Fibroblast of mammary gland (primary cell): ENCODE results near the gene GPRIN3.
A peak's percentile ranks its signal among the peaks of the same experiment; 100 is the strongest.

Source experiments
- DNase-seq: peaks from one replicate; pipeline ENCODE4 v3.0.0-alpha.2; 2010; ENCODE audit warnings: low read depth
- H3K4me3 ChIP-seq: 2 replicates; pipeline ENCODE4 v1.5.1; 2011; ENCODE audit warnings: low read depth, mild to moderate bottlenecking, low read length, moderate library complexity; ENCODE audit not compliant: control insufficient read depth
- TF ChIP-seq, protein P1 (sequence below): conservative IDR thresholded peaks from 2 replicates; pipeline ENCODE4 v1.5.1; 2011; ENCODE audit warnings: low read depth, low read length, inconsistent platforms; ENCODE audit not compliant: control insufficient read depth, insufficient read depth

GPRIN3 gene

GRCh38 chr4:89242216-89242615, 65.4 kb downstream of the GPRIN3 start:
- TF ChIP-seq, protein P1, sequence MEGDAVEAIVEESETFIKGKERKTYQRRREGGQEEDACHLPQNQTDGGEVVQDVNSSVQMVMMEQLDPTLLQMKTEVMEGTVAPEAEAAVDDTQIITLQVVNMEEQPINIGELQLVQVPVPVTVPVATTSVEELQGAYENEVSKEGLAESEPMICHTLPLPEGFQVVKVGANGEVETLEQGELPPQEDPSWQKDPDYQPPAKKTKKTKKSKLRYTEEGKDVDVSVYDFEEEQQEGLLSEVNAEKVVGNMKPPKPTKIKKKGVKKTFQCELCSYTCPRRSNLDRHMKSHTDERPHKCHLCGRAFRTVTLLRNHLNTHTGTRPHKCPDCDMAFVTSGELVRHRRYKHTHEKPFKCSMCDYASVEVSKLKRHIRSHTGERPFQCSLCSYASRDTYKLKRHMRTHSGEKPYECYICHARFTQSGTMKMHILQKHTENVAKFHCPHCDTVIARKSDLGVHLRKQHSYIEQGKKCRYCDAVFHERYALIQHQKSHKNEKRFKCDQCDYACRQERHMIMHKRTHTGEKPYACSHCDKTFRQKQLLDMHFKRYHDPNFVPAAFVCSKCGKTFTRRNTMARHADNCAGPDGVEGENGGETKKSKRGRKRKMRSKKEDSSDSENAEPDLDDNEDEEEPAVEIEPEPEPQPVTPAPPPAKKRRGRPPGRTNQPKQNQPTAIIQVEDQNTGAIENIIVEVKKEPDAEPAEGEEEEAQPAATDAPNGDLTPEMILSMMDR, result no peak
- DNase-seq, result no peak
- no peak overlapping the region for H3K4me3 ChIP-seq

- TF ChIP-seq, protein P1, result no peak
- no peak overlapping the region for H3K4me3 ChIP-seq
- no peak for DNase-seq
Observed at GRCh38 chr4:89230271-89230670, 77.3 kb downstream of the GPRIN3 start.

DNA sequence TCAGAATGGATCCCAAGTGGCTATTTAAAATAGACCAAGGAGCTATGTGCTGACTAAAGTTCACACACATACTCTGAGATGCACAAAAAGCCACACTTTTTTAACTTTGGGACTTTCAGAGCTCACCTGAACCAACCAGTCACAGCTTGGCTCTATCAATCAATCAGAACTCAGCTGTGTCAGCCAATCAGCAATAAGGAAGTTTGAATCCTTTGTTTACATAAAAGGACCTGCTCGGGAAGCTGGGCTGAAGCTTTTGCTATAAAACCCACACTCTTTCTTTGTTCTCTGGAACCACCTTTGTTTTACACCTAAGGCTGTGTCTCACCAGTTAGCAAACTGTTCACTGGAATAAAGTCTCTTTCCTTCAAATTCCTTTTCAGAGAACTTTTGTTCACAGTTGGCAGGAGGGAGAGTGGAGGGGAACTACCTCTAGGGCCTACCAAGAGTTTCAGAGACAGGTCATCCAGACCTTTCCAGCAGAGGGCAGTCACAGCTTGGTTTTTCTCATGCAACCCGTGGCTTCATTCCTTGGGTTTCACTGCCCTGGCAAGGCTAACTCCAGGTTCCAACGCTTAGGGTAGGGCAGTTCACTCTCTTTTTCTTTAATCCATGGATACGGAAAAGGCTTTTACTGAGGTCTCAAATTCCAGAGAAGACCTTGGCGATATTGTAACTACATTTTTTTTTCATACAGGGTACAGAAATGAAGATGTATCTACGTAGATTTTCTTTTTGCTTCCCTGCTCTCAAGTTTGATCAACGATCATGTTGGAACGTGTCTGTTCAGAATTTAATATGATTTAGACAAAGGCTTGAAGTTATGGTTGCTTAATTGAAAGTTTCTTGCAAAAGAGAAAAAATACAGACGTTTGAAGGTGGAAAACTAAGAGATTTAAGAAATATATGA, 80.7 kb downstream of the GPRIN3 start:
- TF ChIP-seq, protein P1, result peak; percentile 86
- peak; percentile 79 for DNase-seq
- H3K4me3 ChIP-seq, result no peak overlapping the region

DNA sequence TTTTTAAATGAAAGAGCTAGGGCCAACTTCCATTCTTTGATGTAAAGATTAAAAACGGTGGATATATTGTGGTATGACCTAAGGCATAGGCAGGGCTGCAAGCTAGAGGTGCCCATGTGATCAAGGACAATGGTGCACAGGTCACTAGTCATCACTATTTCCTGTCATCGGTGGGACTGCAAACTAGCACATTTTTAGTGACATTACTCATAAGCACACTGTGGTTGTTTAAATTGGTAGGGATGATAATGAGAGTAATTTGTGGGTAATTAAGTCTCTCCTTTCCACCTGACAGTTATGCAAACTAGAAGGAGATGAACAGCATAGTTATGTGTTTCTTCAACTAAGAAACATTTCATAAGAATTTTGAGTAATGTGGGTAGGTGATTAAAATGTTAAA, 85.4 kb downstream of the GPRIN3 start:
- no peak overlapping the region for H3K4me3 ChIP-seq
- DNase-seq, result no peak
- TF ChIP-seq, protein P1, result no peak

GRCh38 chr4:89221167-89221867, 86.3 kb downstream of the GPRIN3 start:
- DNase-seq, result no peak
- TF ChIP-seq, protein P1, result no peak
- H3K4me3 ChIP-seq, result no peak overlapping the region

GRCh38 chr4:89218587-89218986, 89.0 kb downstream of the GPRIN3 start:
- DNase-seq, result no peak
- no peak overlapping the region for H3K4me3 ChIP-seq
- TF ChIP-seq, protein P1, result no peak
